ENCODE results near the gene PLAU. TPM values are rescaled to one million over a fixed set of nuclear protein-coding genes. Genes with fewer than 3 reads are reported as not detected.
"Not testable (repeated sequence)": the region's sequence is repeated elsewhere in the genome, so short reads cannot be mapped to it uniquely, and the experiment has no call there.

PLAU gene
- total and polyA plus RNA-seq, 2 experiments from 2014 or later: 13.3 to 17.5 TPM

DNA sequence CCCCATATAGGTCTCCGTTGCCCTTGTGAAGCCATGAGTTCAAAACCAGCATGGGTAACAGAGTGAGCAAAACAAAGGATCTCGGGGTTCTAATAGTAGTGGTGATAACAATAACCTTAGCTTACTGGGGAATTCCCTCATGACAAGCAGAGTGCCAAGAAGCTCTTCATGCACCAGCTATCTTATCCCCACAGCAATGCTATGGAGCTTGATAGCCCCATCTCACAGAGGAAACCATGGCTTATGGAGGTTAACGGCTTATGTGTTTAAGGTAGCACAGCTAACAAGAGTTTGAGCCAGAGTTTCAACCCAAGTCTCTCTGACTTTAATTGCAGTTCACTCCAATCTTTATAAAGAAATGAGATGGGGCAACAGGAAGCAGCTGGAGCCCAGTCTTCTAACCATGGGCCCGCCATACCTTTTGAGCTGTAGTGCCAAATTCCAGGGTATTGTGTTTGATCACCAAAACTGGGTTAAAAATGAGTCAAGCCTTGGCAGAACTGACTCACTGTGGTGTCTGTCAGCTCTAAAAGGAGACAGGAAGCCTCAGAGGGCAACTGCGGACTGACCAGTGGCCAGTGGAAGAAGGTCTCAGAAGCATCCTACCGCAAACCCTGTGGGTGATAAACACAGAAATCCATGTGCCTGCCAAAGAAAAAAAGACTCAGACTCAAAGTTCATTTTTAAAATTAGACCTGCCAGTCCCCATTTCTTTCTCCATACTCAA lies 16.5 kb upstream of the PLAU start (continued):
- no peak for TF ChIP-seq ZNF462 (CRISPR knock-in tag; IDR thresholded peaks at IDR 0.05)
- TF ChIP-seq, protein P1, sequence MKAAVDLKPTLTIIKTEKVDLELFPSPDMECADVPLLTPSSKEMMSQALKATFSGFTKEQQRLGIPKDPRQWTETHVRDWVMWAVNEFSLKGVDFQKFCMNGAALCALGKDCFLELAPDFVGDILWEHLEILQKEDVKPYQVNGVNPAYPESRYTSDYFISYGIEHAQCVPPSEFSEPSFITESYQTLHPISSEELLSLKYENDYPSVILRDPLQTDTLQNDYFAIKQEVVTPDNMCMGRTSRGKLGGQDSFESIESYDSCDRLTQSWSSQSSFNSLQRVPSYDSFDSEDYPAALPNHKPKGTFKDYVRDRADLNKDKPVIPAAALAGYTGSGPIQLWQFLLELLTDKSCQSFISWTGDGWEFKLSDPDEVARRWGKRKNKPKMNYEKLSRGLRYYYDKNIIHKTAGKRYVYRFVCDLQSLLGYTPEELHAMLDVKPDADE (IDR thresholded peaks at IDR 0.05): no peak
- no peak for TF ChIP-seq JUNB (IDR thresholded peaks at IDR 0.05; ENCODE audit: unreplicated experiment)

DNA sequence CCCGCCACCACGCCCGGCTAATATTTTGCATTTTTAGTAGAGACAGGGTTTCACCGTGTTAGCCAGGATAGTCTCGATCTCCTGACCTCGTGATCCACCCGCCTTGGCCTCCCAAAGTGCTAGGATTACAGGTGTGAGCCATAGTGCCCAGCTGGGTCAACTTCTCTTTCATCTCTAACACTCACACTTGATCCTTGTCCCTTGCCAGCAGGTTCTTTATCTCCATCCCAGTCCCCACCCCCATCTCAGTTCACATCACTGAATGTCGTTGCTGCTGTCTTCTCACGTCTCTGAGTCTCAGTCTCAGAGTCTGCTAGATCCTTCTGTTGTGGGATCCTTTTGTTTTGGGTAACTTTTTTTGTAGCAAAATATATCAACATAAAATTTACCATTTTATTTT lies 15.6 kb upstream of the PLAU start:
- not testable (repeated sequence) for H4K20me1 ChIP-seq (replicated peaks; ENCODE audit: insufficient read depth); H3K27ac Mint-ChIP-seq; H3K27ac ChIP-seq (ENCODE audit: low read depth); H3K4me1 ChIP-seq (ENCODE audit: insufficient read depth); H3K4me1 Mint-ChIP-seq; H3F3A ChIP-seq (replicated peaks; ENCODE audit: low read depth); H3K4me3 Mint-ChIP-seq; H3K27me3 Mint-ChIP-seq (ENCODE audit: insufficient read depth, low read depth, poor library complexity); H3K4me3 ChIP-seq; H3K9me2 ChIP-seq (ENCODE audit: insufficient read depth); H3K36me3 ChIP-seq (ENCODE audit: insufficient read depth); H3K36me3 Mint-ChIP-seq (ENCODE audit: low read depth); H3K4me2 ChIP-seq; H3K79me2 ChIP-seq (replicated peaks; ENCODE audit: insufficient read depth); ATAC-seq; DNase-seq (ENCODE audit: low spot score); H3K27me3 ChIP-seq (ENCODE audit: insufficient read depth); H3K9me3 Mint-ChIP-seq; H2AFZ ChIP-seq
